HG03139 (cell line): ENCODE measurements around the gene PGF.
"Not testable (repeated sequence)": the region's sequence is repeated elsewhere in the genome, so short reads cannot be mapped to it uniquely, and the experiment has no call there.

ENCODE experiments used
- ATAC-seq: cut with Tn5 transposase; IDR thresholded peaks from one replicate; pipeline ENCODE4 v1.9.1; 2021; ENCODE audit not compliant: unreplicated experiment

PGF gene

GRCh38 chr14:74945261-74945851 is 10.0 kb downstream of the PGF start:
- no peak for ATAC-seq

DNA sequence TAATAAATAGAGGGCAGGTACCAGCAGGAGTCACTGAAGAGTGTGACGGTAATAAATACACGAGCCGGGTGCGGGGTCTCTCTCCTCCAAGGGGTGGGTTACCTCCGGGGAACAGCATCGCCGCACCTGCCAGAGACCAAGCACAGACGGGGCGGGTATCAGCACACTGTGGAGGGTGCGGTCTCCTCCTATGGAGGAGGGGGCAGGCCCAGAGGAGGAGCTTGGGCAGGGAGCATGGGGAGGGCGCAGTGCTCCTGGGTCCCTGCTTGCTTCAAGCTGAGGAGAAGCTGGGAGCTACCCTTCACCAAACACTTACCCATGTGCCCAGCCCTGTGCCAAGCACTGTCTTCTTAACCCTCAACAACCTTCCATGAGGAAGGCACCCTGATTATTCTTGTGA is 12.8 kb downstream of the PGF start:
- no peak for ATAC-seq

- no peak for ATAC-seq
Observed at GRCh38 chr14:74942181-74942580, 13.2 kb downstream of the PGF start.

DNA sequence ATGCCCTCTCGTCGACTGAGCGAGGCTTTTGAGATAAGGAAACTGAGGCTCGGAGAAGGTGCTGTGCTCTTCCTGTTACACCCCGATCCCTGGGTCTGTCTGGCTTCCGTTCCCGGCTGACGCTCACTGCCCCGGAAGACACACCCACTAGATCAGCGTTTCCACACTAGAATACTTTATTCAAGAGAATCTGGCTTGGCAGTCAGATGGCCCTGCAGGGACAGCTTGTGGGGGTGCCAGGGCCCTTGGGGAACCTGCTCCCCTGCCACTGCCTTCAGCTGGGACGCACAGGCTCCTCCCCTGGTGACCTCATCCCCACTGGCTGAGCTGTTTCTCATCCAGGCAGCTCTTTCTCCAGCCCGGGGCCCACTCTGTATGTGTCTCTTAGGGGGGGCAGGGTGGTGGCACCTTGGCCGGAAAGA is 13.7 kb downstream of the PGF start:
- ATAC-seq = peak; percentile 39

DNA sequence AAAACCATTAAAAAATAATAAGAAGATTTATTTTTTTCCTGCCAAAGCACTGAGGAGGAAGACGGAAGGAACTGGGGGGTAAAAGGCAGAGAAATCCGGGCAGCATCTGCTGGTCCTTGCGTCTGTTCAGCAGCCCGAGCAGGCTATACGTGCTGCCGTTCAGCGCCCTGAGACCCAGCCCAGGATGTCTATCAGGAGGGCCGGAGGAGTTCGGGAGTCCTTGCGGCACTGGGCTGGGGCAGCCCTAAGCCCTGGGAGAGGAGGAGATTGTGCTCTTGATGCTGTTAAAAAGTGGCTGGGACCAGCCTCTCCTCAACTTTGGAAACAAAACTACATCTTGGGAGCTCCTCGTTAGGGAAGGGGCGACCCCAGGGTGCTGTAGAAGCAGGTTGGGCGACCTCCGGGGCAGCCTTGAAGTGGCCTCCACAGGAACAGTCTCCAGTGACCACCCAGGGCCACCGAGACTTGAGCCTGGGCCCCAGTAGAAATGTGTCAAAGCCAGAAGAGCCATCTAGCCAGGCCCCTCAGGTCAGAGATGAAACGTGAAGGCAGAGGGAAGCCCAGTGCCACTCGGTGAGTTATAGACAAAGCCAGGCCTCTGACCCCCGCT is 14.3 kb downstream of the PGF start:
- ATAC-seq = no peak

- no peak for ATAC-seq
Observed at GRCh38 chr14:74938531-74939495, 16.6 kb downstream of the PGF start.

GRCh38 chr14:74937171-74937570 is 18.2 kb downstream of the PGF start:
- ATAC-seq = no peak

DNA sequence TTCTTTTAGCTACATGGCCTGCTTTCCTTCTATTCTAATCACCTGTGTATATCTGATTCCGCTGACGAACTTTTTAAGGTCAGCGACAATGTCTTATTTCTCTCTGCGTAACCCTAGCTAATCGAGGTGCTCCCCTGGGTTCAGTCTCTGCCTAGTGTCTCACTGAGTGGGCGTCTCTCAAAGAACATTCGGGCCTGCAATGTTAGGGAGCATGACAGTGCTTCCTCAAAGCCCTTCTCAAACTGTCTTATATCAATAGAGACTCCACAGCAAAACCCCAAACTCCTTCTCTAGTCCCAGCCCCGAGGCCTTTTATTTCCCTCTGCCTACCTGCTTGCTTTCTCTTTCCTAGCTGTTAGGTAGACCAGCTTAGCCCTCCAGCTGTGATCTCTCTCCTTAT is 18.7 kb downstream of the PGF start:
- ATAC-seq = no peak

- ATAC-seq = no peak
Observed at GRCh38 chr14:74936151-74936550, 19.2 kb downstream of the PGF start.

DNA sequence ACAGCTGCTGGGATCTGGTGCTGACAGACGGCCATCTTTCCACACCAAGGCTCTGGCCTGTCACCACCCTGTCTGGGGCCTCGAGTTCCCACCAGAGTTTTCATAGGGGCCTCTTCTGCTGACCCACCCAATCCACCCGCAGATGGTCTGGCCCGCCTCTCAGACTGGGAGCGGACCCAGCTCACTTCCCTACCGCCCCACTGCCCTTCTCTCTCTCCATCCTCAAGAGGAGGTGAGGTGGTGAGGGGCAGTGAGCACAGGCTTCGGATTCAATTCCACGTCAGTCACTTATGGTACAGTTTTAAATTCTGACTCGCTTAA is 20.1 kb downstream of the PGF start:
- no peak for ATAC-seq

GRCh38 chr14:74934476-74935359 is 20.7 kb downstream of the PGF start:
- no peak for ATAC-seq

- no peak for ATAC-seq
Observed at GRCh38 chr14:74934041-74934440, 21.4 kb downstream of the PGF start.

GRCh38 chr14:74932936-74933335 is 22.5 kb downstream of the PGF start:
- ATAC-seq = not testable (repeated sequence)

DNA sequence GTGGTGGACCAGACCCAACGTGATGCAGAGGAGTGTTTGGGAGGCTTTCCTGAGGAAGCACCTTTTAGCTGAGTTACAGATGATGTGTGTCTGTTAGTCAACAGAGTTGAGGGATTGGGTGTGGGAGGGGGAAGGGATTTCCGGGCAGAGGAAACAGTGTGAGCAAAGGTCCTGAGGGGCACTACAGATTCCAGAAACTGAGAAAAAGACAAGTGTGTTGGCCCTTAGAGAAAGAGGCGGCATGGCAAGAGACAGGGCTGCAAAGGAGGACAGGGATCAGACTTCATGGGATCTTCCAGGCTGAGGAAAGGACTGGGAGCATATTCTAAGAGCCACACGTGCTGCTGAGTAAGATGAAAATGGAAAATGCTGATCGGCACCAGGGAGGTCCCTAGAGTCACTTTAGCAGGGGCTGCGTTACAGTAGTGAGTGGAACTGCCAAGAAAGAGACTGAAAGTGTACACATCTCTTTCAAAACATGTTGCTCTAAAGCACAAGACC is 22.9 kb downstream of the PGF start:
- ATAC-seq = no peak

DNA sequence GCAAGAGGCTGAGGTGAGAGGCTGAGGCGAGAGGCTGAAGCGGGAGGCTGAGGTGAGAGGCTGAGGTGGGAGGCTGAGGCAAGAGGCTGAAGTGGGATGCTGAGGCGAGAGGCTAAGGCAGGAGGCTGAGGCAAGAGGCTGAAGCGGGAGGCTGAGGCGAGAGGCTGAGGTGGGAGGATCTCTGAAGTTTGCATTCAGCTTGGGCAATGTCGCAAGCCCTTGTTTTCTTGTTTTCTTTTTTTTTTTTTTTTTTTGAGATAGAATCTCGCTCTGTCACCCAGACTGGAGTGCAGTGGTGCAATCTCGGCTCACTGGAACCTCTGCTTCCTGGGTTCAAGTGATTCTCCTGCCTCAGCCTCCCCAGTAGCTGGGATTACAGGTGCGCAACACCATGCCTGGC is 23.7 kb downstream of the PGF start:
- not testable (repeated sequence) for ATAC-seq

- ATAC-seq = no peak
Observed at GRCh38 chr14:74929242-74929641, 26.2 kb downstream of the PGF start.

DNA sequence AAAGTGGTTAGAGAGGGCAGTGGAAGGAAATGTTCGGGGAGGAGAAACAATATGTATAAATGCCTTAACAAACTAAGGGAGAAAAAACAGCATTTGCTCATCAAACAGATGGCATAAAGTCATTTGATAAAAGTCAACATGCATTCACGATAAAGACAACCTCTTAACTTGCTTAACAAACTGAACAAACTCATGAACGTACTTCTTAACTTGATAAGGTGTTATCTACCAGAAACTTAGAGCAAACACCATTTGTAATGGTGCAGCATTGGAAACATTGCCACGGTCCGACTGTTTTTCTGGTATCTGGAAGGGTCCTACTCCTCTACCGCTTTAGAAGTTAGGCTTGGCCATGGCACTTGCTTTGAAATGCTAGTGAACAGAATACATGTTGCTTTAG is 28.2 kb downstream of the PGF start:
- ATAC-seq = no peak

GRCh38 chr14:74924061-74924460 is 31.3 kb downstream of the PGF start:
- no peak for ATAC-seq

- ATAC-seq = peak; percentile 69
Observed at GRCh38 chr14:74922752-74923401, 32.5 kb downstream of the PGF start, which contains the start of gene RPS6KL1. Gene RPS6KL1, minus strand, starts transcription at chr14:74923260. Its CDS starts 1,719 bp downstream, at chr14:74921541.
